GM18870 (cell line): ENCODE measurements around the gene DAAM1.

Source experiments
- ATAC-seq: cut with Tn5 transposase; IDR thresholded peaks from one replicate; pipeline ENCODE4 v1.9.1; 2021; ENCODE audit warnings: moderate library complexity; ENCODE audit not compliant: unreplicated experiment

The DAAM1 gene

GRCh38 chr14:59282378-59282765 lies 93.9 kb downstream of the DAAM1 start:
- ATAC-seq: no peak

GRCh38 chr14:59283361-59283760 lies 94.9 kb downstream of the DAAM1 start:
- no peak for ATAC-seq

- no peak for ATAC-seq
Measured at GRCh38 chr14:59284059-59284458, 95.6 kb downstream of the DAAM1 start.

GRCh38 chr14:59292028-59292427 lies 103.6 kb downstream of the DAAM1 start:
- no peak for ATAC-seq

- no peak for ATAC-seq
Measured at GRCh38 chr14:59292921-59293534, 104.6 kb downstream of the DAAM1 start.

- ATAC-seq: no peak
Measured at GRCh38 chr14:59293935-59294661, 105.6 kb downstream of the DAAM1 start.

- ATAC-seq: no peak
Measured at GRCh38 chr14:59294662-59294992, 106.2 kb downstream of the DAAM1 start.

GRCh38 chr14:59295951-59296350 lies 107.5 kb downstream of the DAAM1 start:
- ATAC-seq: no peak

- no peak for ATAC-seq
Measured at GRCh38 chr14:59296508-59296907, 108.0 kb downstream of the DAAM1 start.

- no peak for ATAC-seq
Measured at GRCh38 chr14:59297071-59297776, 108.8 kb downstream of the DAAM1 start.

- ATAC-seq: no peak
Measured at GRCh38 chr14:59299731-59300130, 111.3 kb downstream of the DAAM1 start.

GRCh38 chr14:59301354-59301753 lies 112.9 kb downstream of the DAAM1 start:
- peak; percentile 75 for ATAC-seq

- ATAC-seq: no peak
Measured at GRCh38 chr14:59302313-59302712, 113.8 kb downstream of the DAAM1 start.

GRCh38 chr14:59303216-59303615 lies 114.7 kb downstream of the DAAM1 start:
- no peak for ATAC-seq

- no peak for ATAC-seq
Measured at GRCh38 chr14:59305231-59305630, 116.8 kb downstream of the DAAM1 start.

- no peak for ATAC-seq
Measured at GRCh38 chr14:59305836-59306555, 117.5 kb downstream of the DAAM1 start.

GRCh38 chr14:59306775-59307174 lies 118.3 kb downstream of the DAAM1 start:
- no peak for ATAC-seq

- ATAC-seq: no peak
Measured at GRCh38 chr14:59308086-59308485, 119.6 kb downstream of the DAAM1 start.

GRCh38 chr14:59308673-59309072 lies 120.2 kb downstream of the DAAM1 start:
- no peak for ATAC-seq

- no peak for ATAC-seq
Measured at GRCh38 chr14:59309291-59309900, 120.9 kb downstream of the DAAM1 start.

- ATAC-seq: no peak
Measured at GRCh38 chr14:59310633-59311032, 122.2 kb downstream of the DAAM1 start.
